Measurements from ENCODE around the gene AXIN2. TPM values are rescaled to one million over a fixed set of nuclear protein-coding genes. Genes with fewer than 3 reads are reported as not detected.

Gene AXIN2
- polyA plus RNA-seq, 1 donor from 2014 or later: 26.7 TPM

GRCh38 chr17:65568918-65569317 is 7.5 kb upstream of the AXIN2 start:
- no peaks in the 10 kb centered on the region for H3F3A ChIP-seq (ENCODE audit: insufficient read depth, low read length, poor library complexity, severe bottlenecking)
- H3K9ac ChIP-seq (ENCODE audit: low read length): no peak overlapping the region
- no peaks in the 10 kb centered on the region for H3K9me3 ChIP-seq (ENCODE audit: low read length)
- no peaks in the 10 kb centered on the region for H3K27me3 ChIP-seq (ENCODE audit: insufficient read depth, low read depth, low read length)
- H4K20me1 ChIP-seq (ENCODE audit: insufficient read depth): no peaks in the 10 kb centered on the region
- H3K79me2 ChIP-seq (replicated peaks; ENCODE audit: insufficient read depth, low read length): no peaks in the 10 kb centered on the region
- H3K4me3 ChIP-seq (ENCODE audit: low read length): no peak overlapping the region
- H3K36me3 ChIP-seq (ENCODE audit: insufficient read depth, low read length): no peaks in the 10 kb centered on the region
- no peak overlapping the region for H3K27ac ChIP-seq (ENCODE audit: low read length)
- no peaks in the 10 kb centered on the region for H3K9me2 ChIP-seq (ENCODE audit: insufficient read depth, low read length)
- TF ChIP-seq REST (IDR thresholded peaks at IDR 0.05; ENCODE audit: borderline replicate concordance) (no peak), SMC3 (conservative IDR thresholded peaks at IDR 0.05; ENCODE audit: poor library complexity) (no peak), POLR2AphosphoS5 (IDR thresholded peaks at IDR 0.05) (no peak), TAF1 (IDR thresholded peaks at IDR 0.05; ENCODE audit: low read depth) (no peak), CTCF (IDR thresholded peaks at IDR 0.05; ENCODE audit: poor library complexity, severe bottlenecking) (no peak), MXI1 (conservative IDR thresholded peaks at IDR 0.05; ENCODE audit: poor library complexity, severe bottlenecking) (no peak), EZH2 (IDR thresholded peaks at IDR 0.05; ENCODE audit: borderline replicate concordance, insufficient read depth, low read length, poor library complexity, severe bottlenecking) (no peak), EP300 (conservative IDR thresholded peaks at IDR 0.05; ENCODE audit: poor library complexity, severe bottlenecking) (no peak), RAD21 (conservative IDR thresholded peaks at IDR 0.05) (no peak)
- H2AFZ ChIP-seq (ENCODE audit: low read depth, low read length): no peak overlapping the region
- no peak overlapping the region for H3K4me2 ChIP-seq (ENCODE audit: low read length)

- H3K9ac ChIP-seq (ENCODE audit: low read length): no peak overlapping the region
- H3K9me3 ChIP-seq (ENCODE audit: low read length): no peaks in the 10 kb centered on the region
- H4K20me1 ChIP-seq (ENCODE audit: insufficient read depth): no peaks in the 10 kb centered on the region
- H2AFZ ChIP-seq (ENCODE audit: low read depth, low read length): no peak overlapping the region
- H3K27ac ChIP-seq (ENCODE audit: low read length): no peak overlapping the region
- no peaks in the 10 kb centered on the region for H3K9me2 ChIP-seq (ENCODE audit: insufficient read depth, low read length)
- no peak for TF ChIP-seq TAF1 (IDR thresholded peaks at IDR 0.05; ENCODE audit: low read depth)
- no peak for TF ChIP-seq EP300 (conservative IDR thresholded peaks at IDR 0.05; ENCODE audit: poor library complexity, severe bottlenecking)
- no peak for TF ChIP-seq REST (IDR thresholded peaks at IDR 0.05; ENCODE audit: borderline replicate concordance)
- TF ChIP-seq SMC3 (conservative IDR thresholded peaks at IDR 0.05; ENCODE audit: poor library complexity): no peak
- TF ChIP-seq MXI1 (conservative IDR thresholded peaks at IDR 0.05; ENCODE audit: poor library complexity, severe bottlenecking): no peak
- TF ChIP-seq EZH2 (IDR thresholded peaks at IDR 0.05; ENCODE audit: borderline replicate concordance, insufficient read depth, low read length, poor library complexity, severe bottlenecking): no peak
- TF ChIP-seq CTCF (IDR thresholded peaks at IDR 0.05; ENCODE audit: poor library complexity, severe bottlenecking): no peak
- TF ChIP-seq RAD21 (conservative IDR thresholded peaks at IDR 0.05): no peak
- no peak for TF ChIP-seq POLR2AphosphoS5 (IDR thresholded peaks at IDR 0.05)
- H3K27me3 ChIP-seq (ENCODE audit: insufficient read depth, low read depth, low read length): no peaks in the 10 kb centered on the region
- no peaks in the 10 kb centered on the region for H3K36me3 ChIP-seq (ENCODE audit: insufficient read depth, low read length)
- H3K4me3 ChIP-seq (ENCODE audit: low read length): no peak overlapping the region
- no peaks in the 10 kb centered on the region for H3K79me2 ChIP-seq (replicated peaks; ENCODE audit: insufficient read depth, low read length)
- no peak overlapping the region for H3K4me2 ChIP-seq (ENCODE audit: low read length)
- H3F3A ChIP-seq (ENCODE audit: insufficient read depth, low read length, poor library complexity, severe bottlenecking): no peaks in the 10 kb centered on the region
Measured at GRCh38 chr17:65567566-65567965, 6.1 kb upstream of the AXIN2 start.
